Mucosa of rectum (tissue), 2 donors: ENCODE results near the gene WDR86.

Source experiments
- H3K27ac ChIP-seq, 2 donors: one replicate each; pipeline ENCODE4 v1.7.0; 2013; ENCODE audit warnings: inconsistent platforms in 2 of 2, low read depth in 2 of 2, low read length in 2 of 2
- H3K27me3 ChIP-seq, 2 donors: one replicate each; pipeline ENCODE4 v1.7.0; 2013; ENCODE audit warnings: low read length in 2 of 2; ENCODE audit not compliant: control insufficient read depth in 2 of 2, insufficient read depth in 2 of 2
- H3K36me3 ChIP-seq, 2 donors: one replicate each; pipeline ENCODE4 v1.7.0; 2013; ENCODE audit warnings: low read length in 2 of 2; ENCODE audit not compliant: control insufficient read depth in 2 of 2, insufficient read depth in 2 of 2
- H3K4me1 ChIP-seq, 2 donors: one replicate each; pipeline ENCODE4 v1.7.0; 2013; ENCODE audit warnings: low read length in 2 of 2, mild to moderate bottlenecking in 1 of 2; ENCODE audit not compliant: control insufficient read depth in 2 of 2, insufficient read depth in 2 of 2
- H3K4me3 ChIP-seq, 2 donors: one replicate each; pipeline ENCODE4 v1.7.0; 2013; ENCODE audit warnings: low read length in 2 of 2
- H3K9ac ChIP-seq, 2 donors: one replicate each; pipeline ENCODE4 v1.7.0; 2013; ENCODE audit warnings: low read length in 2 of 2, low read depth in 1 of 2, mild to moderate bottlenecking in 1 of 2
- H3K9me3 ChIP-seq, 2 donors: one replicate each; pipeline ENCODE4 v1.7.0; 2013; ENCODE audit warnings: low read length in 2 of 2; ENCODE audit not compliant: control insufficient read depth in 2 of 2
- donor health status: healthy.
- donor health status: Normal muscosa, but diverticular disease.

The WDR86 gene

DNA sequence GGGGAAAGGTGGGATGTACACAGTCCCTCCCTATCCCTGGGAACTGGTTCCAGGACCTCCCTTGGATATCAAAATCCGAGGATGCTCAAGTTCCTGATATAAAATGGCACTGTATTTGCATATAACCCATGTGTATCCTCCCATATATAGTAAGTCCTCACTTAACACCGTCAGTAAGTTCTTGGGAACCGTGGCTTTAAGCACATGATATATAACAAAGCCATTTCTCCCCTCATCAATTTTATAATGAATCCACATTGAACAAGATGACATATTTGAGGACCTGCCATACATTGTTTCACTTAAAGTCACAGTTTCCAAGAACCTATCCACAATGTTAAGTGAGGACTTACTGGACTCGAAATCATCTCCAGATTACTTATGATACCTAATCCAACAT is 24.7 kb upstream of the WDR86 start:
- no peak overlapping the region for H3K4me3 ChIP-seq
- H3K9me3 ChIP-seq, result no peaks in the 10 kb centered on the region
- H3K36me3 ChIP-seq, result no peaks in the 10 kb centered on the region
- H3K27me3 ChIP-seq, result peaks cover 0 to 5% of the 10 kb centered on the region in 2 donors
- no peak overlapping the region for H3K27ac ChIP-seq
- no peak overlapping the region for H3K9ac ChIP-seq
- peaks cover 3% of the 10 kb centered on the region in 2 donors for H3K4me1 ChIP-seq

DNA sequence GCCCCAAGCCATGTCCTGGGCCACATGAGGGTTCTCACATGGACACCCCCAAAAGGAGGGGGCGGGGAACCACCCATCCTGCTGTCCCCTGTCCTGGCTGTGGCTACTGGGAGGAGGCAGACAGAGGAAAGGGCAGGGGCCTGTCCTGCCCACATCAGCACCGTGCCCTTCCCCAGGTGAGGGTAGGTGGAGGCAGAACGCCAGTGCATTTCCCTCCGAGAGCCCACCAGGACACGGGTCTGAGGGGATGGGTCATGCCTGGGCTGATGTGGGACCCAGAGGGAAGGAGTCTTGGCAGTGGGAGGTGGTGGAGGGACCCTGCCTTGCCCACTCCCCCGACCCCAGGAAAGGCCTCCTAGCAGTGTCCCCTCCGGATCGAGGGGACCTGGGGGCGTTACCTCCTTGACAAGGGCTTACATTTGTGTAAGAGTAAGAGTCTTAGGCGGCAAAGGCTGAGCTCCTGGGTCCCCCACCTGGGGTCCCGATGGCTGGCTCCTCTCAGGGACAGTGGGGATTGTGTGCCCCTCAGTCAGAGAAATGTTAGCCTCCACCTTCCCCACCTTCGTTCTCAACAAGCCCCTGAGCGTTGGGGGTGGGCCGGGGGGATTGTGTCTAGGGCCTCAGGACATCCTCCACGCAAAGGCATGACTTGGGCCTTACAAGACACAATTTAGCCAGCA is 24.0 kb upstream of the WDR86 start:
- no peaks in the 10 kb centered on the region for H3K9me3 ChIP-seq
- no peaks in the 10 kb centered on the region for H3K36me3 ChIP-seq
- H3K27me3 ChIP-seq, result no peaks in the 10 kb centered on the region
- peaks cover 3 to 7% of the 10 kb centered on the region in 2 donors for H3K4me1 ChIP-seq
- no peak overlapping the region for H3K9ac ChIP-seq
- H3K4me3 ChIP-seq, result no peak overlapping the region
- no peak overlapping the region for H3K27ac ChIP-seq

DNA sequence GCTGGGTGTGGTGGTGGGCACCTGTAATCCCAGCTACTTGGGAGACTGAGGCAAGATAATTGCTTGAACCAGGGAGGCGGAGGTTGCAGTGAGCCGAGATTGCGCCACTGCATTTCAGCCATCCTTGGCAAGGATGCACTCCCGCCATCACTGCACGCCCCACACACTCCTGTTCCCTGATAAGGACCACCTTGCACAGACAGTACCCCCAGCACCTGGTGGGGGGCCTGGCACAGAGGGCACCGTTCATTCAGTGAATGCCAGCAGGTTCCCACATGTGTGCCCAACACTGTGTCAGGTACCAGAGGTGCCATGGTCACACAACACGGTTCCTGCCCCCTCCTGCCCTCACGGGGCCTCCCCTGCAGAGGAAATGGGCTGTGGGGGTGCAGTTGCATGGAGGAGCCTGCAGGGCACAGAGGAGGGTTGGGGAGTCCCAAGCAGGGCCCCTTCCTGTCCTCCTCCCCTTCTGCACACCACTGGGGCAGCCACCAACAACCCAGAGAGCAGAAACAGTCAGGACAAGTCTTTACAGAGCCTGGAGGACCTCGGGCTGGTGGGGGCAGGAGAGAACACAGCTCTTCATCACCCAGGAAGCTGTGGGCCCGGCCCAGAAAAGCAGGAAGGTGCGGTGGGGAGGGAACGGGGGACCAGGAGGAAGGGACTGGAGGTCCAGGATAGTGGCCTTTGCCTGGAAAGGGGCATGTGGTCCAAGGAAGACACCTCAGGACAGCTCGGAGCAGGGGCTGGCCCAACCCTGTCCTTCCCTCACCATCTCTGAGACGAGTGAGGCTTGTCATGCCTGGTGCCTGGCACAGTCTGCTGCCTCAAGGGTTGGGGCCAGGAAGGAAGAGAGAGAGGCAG is 23.1 kb upstream of the WDR86 start:
- no peak overlapping the region for H3K27ac ChIP-seq
- no peak overlapping the region for H3K4me3 ChIP-seq
- no peaks in the 10 kb centered on the region for H3K9me3 ChIP-seq
- H3K27me3 ChIP-seq, result no peaks in the 10 kb centered on the region
- H3K4me1 ChIP-seq, result peaks cover 3 to 8% of the 10 kb centered on the region in 2 donors
- H3K36me3 ChIP-seq, result no peaks in the 10 kb centered on the region
- no peak overlapping the region for H3K9ac ChIP-seq

DNA sequence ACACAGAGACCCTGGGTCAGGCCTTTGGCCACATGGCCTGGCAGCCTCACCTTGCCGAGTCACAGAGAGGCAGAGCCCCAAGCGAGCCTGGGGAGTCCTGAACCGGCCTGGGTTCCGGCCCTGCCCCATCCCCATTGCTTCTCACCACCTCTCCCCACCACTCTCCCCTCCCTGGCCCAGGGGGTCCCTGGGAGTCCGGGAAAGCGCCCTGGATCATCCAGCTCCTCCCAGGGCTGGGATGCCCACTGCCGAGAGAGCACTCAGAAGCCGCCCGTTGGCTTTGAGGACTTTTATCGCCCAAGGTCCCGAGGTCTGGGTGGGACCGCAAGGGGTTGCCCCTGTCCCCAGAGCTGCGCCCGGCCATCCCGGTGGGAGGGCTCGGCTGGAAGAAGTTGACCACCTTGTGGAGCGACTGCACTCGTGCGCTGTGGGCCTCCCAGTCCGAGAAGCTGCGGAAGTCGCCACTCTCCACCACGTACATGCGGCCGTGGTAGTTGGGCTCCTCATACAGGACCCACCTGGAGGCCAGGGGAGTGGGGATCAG is 22.0 kb upstream of the WDR86 start:
- Histone ChIP-seq H3K4me3 (no peak overlapping the region), H3K9ac (no peak overlapping the region), H3K4me1 (peaks cover 3 to 8% of the 10 kb centered on the region in 2 donors), H3K27ac (no peak overlapping the region), H3K9me3 (no peaks in the 10 kb centered on the region), H3K36me3 (no peaks in the 10 kb centered on the region), H3K27me3 (no peaks in the 10 kb centered on the region)

DNA sequence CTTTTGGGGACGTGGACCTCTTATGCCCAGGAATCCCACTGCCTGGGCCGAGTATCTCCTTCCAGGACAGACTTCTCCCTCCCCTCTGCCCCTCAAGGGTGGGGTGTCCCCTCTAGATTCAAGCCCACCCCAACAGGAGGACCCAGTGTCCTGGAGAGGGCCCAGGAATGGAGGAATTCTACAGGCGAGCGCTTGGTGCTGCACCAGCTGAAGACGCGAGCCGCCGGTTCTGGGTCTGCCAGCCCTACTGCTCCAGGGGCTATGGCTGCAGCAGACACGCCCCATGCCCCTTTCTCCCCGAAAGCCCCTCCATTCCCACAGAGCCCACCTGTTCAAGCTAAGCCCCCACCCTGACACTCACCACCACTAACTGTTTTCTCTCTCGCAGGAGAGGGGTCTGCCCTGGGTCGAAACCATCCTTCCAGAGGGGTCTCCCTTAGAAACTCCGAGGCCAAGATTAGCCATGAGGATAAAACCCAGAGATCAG is 21.5 kb upstream of the WDR86 start:
- peaks cover 0 to 2% of the 10 kb centered on the region in 2 donors for H3K27me3 ChIP-seq
- H3K27ac ChIP-seq, result no peak overlapping the region
- no peak overlapping the region for H3K4me3 ChIP-seq
- peaks cover 3 to 8% of the 10 kb centered on the region in 2 donors for H3K4me1 ChIP-seq
- no peaks in the 10 kb centered on the region for H3K9me3 ChIP-seq
- no peak overlapping the region for H3K9ac ChIP-seq
- H3K36me3 ChIP-seq, result no peaks in the 10 kb centered on the region

DNA sequence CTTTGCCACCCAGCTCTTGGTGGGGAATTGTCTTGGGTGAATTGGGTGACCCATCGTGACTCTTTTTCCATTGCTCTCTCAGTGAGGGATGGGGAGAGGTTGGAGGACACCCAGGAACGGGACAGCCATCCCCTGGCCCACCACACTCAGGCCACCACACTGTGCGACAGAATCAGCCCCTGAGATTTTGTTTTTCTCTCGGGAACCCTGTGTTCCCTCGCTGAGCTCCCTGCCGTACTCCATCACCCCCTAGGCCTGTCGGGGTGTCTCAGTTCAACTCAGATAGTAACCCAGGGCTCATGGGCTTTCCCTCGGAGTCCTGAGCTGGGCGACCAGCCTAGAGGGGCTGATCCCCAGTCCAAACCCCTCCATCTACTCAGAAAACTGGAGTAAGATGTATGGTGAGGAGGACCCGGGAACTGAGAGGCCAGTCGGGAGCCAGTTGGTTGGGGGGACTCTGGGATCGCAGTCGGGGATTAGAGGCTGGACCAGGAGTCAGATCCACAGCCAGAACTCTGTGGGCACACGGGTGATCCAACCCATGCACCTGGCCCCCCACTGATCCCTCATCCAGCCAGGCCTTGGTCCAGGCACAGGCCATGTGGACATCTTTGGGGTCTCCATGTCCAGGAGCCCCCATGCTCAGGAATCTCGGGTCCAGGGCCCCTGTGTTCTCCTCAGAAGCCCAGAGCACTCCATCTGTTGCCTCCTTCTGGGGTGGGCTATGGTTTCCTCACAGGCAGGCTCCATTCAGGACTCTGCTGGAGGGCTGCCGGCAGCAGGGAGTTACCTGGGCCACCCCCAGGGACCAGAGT is 20.8 kb upstream of the WDR86 start:
- Histone ChIP-seq H3K4me1 (peaks cover 3 to 8% of the 10 kb centered on the region in 2 donors), H3K27me3 (peaks cover 0 to 2% of the 10 kb centered on the region in 2 donors), H3K36me3 (no peaks in the 10 kb centered on the region), H3K9ac (no peak overlapping the region), H3K9me3 (no peaks in the 10 kb centered on the region), H3K27ac (no peak overlapping the region), H3K4me3 (no peak overlapping the region)

DNA sequence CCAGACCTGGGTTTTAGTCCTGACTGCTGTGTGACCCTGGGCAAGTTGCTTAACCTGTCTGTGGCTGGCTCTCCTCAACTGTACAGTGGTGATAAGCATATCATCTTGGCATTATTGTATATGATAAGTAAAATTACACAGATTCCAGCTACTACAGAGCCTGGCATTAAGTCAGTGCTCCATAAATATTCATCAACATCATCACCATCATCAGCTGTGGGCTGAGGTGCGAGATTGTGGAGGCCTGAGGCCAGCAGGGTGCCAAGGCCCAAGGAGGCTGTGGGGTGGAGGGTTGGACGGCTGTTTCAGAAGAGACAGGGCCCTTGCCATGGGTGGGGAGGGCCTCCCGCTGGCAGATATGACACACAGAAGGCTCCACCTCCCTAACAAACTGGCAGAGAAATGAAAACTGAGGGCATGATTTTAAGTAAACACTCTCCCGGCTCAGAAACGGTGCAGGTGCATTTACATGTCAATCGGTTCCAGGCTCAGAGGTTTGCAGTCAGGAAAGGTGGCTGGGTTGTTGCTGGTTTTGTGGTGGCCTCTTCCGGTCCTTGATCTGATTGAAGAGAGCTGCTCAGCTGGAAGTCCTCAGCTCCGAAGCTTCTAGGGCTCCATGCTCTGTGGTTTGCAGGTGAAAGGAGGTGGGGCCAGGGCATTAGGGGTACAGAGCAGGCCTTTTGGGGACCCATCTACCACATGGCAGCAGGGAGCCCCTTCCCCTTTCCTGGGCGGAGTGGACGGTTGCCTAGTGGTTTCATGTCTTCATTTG is 19.9 kb upstream of the WDR86 start:
- Histone ChIP-seq H3K4me3 (no peak overlapping the region), H3K36me3 (no peaks in the 10 kb centered on the region), H3K27me3 (peaks cover 0 to 2% of the 10 kb centered on the region in 2 donors), H3K4me1 (peaks cover 3 to 8% of the 10 kb centered on the region in 2 donors), H3K27ac (peak overlapping the region in 1 of 2 donors; percentile 32), H3K9ac (no peak overlapping the region), H3K9me3 (no peaks in the 10 kb centered on the region)

DNA sequence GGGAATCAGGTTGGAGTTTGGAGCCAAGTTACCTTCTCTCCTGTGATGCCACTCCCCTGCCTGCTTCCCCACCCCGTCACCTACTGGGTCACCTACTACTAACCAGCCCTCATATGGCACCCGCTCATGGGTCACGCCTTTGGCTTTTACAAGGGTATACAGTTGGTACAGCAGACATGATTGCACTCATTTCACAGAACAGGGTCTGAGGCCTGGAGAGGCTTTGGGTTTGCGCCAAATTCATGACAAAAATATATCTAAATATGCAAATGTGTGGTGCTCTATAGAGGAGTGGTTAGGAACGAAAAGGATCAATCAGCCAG is 19.4 kb upstream of the WDR86 start:
- peak overlapping the region in 1 of 2 donors; percentile 32 for H3K27ac ChIP-seq
- H3K9me3 ChIP-seq, result no peaks in the 10 kb centered on the region
- no peak overlapping the region for H3K9ac ChIP-seq
- H3K4me3 ChIP-seq, result no peak overlapping the region
- H3K36me3 ChIP-seq, result no peaks in the 10 kb centered on the region
- H3K27me3 ChIP-seq, result peaks cover 0 to 2% of the 10 kb centered on the region in 2 donors
- H3K4me1 ChIP-seq, result peaks cover 3 to 8% of the 10 kb centered on the region in 2 donors
